GM10266 (cell line): ENCODE results near the gene MMP24OS.
"Not testable (repeated sequence)": the region's sequence is repeated elsewhere in the genome, so short reads cannot be mapped to it uniquely, and the experiment has no call there.

ENCODE experiments used
- DNase-seq: peaks from one replicate; pipeline ENCODE4 v3.0.0; 2012; ENCODE audit errors: extremely low spot score
- TF ChIP-seq, protein P1 (sequence below): IDR thresholded peaks from 2 replicates; pipeline ENCODE4 v1.5.1; 2012; ENCODE audit warnings: mild to moderate bottlenecking, low read depth; ENCODE audit not compliant: control insufficient read depth, insufficient read depth; ENCODE audit errors: missing control alignments

The MMP24OS gene

GRCh38 chr20:35270021-35270902 lies 7.7 kb downstream of the MMP24OS start:
- TF ChIP-seq, protein P1, sequence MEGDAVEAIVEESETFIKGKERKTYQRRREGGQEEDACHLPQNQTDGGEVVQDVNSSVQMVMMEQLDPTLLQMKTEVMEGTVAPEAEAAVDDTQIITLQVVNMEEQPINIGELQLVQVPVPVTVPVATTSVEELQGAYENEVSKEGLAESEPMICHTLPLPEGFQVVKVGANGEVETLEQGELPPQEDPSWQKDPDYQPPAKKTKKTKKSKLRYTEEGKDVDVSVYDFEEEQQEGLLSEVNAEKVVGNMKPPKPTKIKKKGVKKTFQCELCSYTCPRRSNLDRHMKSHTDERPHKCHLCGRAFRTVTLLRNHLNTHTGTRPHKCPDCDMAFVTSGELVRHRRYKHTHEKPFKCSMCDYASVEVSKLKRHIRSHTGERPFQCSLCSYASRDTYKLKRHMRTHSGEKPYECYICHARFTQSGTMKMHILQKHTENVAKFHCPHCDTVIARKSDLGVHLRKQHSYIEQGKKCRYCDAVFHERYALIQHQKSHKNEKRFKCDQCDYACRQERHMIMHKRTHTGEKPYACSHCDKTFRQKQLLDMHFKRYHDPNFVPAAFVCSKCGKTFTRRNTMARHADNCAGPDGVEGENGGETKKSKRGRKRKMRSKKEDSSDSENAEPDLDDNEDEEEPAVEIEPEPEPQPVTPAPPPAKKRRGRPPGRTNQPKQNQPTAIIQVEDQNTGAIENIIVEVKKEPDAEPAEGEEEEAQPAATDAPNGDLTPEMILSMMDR, result no peak
- DNase-seq, result no peak

DNA sequence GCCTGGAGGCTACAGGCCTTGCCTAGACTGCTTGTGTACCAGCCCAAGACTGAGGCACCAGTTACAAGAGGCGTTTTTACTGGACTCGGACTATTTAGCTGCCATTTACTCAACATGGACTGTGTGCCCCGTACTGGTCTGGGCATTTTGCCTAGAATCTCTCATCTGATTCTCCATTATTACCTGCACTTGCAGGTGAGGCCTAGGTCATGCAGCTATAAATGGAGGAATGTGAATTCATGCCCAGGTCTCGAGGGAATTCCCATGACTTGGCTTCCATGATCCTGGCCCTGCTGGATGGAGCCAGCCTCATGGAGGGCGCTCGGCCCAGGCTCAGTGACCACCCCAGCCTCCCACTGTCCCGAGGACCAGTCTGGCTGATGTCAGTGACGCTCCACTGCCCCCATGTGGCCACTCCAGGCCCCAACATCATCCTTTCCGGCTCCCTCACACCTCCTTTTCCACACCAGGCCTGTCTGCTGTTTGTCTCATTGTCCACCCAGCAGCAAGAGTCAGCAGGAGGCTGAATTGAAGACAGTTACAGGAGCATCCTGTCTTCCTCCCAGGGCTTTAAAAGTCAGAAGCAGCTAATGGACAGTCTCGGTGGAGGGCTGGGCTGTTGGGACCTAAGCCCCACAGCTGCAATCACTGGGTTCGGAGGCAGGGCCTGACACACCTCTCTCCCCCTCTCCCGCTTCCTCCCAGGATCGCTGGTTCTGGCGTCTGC lies 8.7 kb downstream of the MMP24OS start:
- peak; percentile 77 for DNase-seq
- TF ChIP-seq, protein P1, result peak; percentile 81

DNA sequence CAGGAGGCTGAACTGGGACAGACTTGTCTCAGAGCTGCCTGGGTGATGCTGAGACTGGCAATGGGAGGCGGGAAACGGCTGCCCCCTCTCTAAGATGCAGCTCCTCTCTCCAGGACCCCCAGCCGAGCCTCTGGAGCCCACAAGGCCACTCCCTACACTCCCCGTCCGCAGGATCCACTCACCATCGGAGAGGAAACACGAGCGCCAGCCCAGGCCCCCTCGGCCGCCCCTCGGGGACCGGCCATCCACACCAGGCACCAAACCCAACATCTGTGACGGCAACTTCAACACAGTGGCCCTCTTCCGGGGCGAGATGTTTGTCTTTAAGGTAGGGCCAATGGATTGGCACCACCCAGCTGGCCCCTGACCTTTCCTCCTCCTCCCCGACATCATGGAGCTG lies 10.8 kb downstream of the MMP24OS start:
- no peak for DNase-seq
- TF ChIP-seq, protein P1, result no peak

DNA sequence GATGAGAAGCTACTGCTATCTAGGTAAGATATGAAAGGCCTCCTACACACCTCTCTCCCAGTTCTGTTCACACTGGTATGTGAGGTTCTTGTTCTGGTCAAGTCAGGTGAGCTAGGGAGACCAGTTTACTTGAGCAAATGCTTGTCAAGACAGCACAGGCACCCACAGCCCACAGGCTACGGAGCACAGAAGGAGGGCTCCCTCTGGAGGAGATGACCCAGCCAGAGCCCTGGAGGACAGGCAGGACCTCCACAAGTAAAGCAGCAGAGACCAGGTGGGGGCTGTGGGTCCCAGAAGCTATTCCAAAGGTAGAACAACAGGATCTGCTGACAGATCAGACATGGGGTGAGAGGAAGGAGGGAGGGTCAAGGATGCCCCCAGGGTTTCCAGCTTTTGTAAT lies 13.2 kb downstream of the MMP24OS start:
- TF ChIP-seq, protein P1, result no peak
- no peak for DNase-seq

DNA sequence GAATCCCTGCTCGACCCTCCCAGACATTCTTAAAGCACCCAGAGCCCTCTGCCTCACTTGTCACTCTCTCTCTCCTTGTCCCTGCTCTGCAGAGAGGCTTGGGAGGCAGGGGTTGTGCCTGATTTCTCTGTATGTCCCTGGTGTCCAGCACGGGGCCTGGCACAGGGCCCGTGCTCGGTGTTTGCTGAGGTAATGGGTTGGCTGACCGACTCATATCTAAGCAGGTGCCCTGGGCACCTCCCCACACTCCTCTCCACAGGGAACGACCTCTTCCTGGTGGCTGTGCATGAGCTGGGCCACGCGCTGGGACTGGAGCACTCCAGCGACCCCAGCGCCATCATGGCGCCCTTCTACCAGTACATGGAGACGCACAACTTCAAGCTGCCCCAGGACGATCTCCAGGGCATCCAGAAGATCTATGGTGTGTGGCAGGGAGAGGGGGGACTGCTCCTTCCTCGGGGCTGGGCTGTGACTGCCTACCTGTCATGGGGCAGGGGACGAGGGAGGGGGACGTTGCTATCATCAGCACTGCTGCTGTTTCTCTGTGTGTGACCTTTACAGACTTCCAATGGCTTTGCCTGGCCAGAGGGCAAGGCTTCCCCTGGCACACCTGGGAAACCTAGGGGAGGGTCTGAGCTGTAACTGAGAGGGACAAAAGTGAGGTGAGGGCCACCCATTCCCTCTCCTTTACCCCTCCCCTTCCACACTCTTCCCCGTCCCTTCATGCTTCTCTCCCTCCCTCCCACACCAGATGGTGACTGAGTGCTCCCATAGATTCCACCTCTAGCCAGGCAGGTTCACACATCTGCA lies 14.2 kb downstream of the MMP24OS start:
- no peak for DNase-seq
- TF ChIP-seq, protein P1, result no peak

DNA sequence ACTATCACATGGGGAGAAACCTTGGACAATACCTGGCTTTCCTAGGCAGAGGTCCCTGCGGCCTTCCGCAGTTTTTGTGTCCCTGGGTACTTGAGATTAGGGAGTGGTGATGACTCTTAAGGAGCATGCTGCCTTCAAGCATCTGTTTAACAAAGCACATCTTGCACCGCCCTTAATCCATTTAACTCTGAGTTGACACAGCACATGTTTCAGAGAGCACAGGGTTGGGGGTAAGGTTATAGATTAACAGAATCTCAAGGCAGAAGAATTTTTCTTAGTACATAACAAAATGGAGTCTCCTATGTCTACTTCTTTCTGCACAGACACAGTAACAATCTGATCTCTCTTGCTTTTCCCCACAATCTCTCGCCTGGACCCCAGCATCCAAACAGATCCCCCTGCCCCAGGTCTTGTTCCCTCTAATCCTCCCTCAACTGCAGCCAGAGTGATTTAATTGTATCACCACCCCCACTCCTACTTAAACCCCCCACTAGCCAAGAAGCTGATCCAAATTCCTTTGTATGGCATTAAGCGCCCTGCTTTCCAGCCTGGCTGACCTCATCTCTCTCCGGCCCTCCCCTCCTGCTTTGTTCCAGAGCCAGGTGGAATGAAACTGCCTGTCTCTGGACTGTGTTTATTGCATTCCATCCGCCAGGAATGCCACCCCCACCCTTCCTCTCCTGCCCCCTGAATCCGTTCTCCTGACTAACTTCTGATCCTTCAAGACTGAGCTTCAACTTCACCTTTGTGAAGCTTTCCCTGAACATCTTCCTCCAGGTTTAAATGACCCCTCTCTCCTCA lies 15.0 kb downstream of the MMP24OS start:
- not testable (repeated sequence) for DNase-seq

- not testable (repeated sequence) for DNase-seq
Observed at GRCh38 chr20:35262321-35262720, 15.6 kb downstream of the MMP24OS start.
